Peyer's patch (tissue), 4 donors: ENCODE results near the gene OVCH2.

ENCODE experiments used
- CTCF ChIP-seq, 6 experiments: fragments of 450-650 bp in 4 of 6; fragments of 200-600 bp in 2 of 6; sonication (generic) in 1 of 6; IDR thresholded peaks; one replicate each; pipeline ENCODE4 v1.5.1; 2017 to 2019; ENCODE audit warnings: antibody characterized with exemption in 6 of 6, mild to moderate bottlenecking in 3 of 6, moderate library complexity in 1 of 6
- POLR2A ChIP-seq, 2 donors: fragments of 450-650 bp; IDR thresholded peaks; one replicate each; pipeline ENCODE4 v1.5.1; 2017; ENCODE audit warnings: antibody characterized with exemption in 2 of 2, mild to moderate bottlenecking in 2 of 2, moderate library complexity in 2 of 2

DNA sequence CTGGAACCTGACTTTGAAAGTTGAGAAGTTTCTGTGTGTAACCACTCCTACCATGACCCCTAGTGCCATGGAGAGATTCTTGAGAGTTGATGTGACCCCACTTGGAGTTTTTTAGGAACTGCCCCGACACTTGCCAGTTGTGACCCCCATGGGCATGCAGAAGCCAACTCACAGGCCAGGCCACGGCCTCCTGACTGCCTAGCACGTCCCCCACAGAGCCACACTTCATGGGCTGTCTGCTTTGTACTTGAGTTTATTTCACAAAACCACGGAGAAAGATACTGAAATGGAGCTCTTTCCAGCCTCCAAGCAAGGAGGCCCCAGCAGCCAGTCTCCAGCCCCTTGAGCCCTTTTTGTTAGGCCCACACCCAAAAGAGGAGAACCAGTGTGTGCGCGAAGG lies 41.4 kb downstream of the OVCH2 start:
- TF ChIP-seq CTCF (IDR thresholded peaks at IDR 0.05) (no peak), POLR2A (IDR thresholded peaks at IDR 0.05) (no peak)
